GM12801 (cell line): ENCODE measurements around the gene RABL3.

ENCODE experiments used
- CTCF ChIP-seq: IDR thresholded peaks from one replicate; pipeline ENCODE4 v1.5.1; 2011; ENCODE audit warnings: control low read depth; ENCODE audit not compliant: insufficient read length; ENCODE audit errors: extremely low read depth

Gene RABL3

GRCh38 chr3:120661945-120662344 lies 80.4 kb downstream of the RABL3 start:
- TF ChIP-seq CTCF = no peak

GRCh38 chr3:120661106-120661905 lies 81.0 kb downstream of the RABL3 start:
- no peak for TF ChIP-seq CTCF

DNA sequence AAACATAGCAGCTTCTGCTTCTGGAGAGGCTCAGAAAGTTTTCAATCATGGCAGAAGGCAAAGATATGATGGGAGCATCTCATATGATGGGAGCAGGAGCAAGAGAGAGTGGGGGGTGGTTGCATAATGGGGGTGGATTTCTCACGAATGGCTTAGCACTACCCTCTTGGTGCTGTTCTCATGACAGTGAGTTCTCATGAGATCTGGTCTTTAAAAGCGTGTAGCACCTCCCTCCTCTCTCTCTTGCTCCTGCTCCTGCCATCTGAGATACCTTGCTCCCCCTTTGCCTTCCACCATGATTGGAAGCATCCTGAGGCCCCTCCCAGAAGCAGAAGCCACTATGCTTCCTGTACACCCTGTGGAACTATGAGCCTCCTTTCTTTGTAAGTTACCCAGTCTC lies 82.5 kb downstream of the RABL3 start:
- TF ChIP-seq CTCF = no peak

DNA sequence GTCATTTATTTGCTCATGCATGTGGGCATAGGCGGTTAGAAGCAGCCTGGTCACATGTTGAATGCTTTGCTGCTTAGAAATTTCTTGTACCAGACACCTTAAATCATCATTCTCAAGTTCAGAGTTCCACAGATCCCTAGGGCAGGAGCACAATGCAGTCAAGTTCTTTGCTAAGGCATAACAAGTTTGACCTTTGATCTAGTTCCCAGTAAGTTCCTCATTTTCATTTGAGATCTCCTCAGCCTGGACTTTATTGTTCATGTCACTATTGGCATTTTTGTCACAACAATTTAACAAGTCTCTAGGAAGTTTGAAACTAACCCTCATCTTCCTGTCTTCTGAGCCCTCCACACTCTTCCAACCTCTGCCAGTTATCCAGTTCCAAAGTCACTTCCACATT lies 83.0 kb downstream of the RABL3 start:
- no peak for TF ChIP-seq CTCF

DNA sequence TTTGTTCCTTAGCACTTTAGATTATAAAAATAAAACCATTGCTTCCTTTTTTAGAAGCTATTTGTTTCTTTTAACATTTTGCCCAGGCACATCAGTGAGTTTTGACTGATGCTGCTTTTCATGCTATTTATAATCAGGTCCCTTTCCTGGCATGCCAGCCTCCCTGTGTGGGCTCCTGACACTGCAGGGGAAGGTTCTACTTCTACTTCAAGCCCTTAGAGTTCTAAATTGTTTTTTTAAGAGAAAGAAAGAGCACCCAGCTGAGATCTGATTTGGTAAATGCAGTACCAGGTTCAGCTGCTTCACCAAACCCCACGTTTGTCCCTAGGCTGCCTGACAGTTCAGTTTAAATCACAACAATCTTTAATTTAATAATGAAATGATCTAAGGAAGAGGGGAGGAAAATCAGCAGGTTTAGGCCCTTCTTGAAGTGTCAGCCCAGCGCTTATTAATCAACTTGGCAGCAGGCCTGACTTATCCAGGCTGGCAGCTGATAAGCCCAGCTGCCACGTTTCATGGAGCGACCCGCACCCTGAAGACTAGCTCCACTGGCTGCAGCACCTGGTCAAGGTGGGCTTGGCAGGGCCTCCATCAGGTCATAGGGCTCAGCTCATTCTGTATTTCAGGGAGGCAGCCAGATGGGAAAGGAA lies 89.3 kb downstream of the RABL3 start:
- TF ChIP-seq CTCF = no peak

DNA sequence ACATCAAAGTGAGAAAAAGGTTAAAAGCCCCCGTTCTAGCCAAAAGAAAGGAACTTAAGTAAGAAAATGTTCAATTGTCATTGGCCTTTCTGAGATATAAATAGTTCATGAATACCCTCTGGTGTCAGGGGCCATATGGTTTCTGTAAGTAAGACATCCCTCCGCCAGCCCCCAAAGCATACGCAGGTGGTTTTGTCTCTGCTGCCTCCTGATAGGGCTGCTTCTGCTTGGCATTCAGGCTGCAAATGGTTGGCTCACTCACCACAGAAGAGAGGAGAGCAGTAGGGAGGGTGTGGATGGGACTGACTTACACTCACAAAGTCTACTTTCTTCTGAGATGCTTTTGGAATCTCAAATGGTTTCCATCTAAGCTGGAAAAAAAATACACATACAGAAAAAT lies 90.0 kb downstream of the RABL3 start:
- no peak for TF ChIP-seq CTCF

DNA sequence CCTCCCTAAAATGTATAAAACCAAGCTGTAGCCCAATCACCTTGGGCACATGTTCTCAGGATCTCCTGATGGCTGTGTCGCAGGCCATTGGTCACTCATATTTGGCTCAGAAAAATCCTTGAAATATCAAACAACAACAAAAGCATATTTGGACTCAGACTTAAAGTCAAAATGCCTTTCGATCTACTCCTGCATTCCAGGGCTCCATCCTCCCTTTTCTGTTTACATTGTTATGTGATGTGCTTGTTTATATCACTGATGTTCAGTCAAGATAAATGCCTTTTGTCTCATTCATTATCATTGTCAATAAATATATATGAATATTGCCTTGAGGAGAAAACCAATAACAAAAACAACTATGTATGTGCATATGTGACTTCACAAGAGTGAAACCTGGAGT lies 92.0 kb downstream of the RABL3 start:
- TF ChIP-seq CTCF = no peak
